Kidney (tissue), 14 donors: ENCODE data around the gene SORBS2. TPM values are rescaled to one million over a fixed set of nuclear protein-coding genes. Genes with fewer than 3 reads are reported as not detected.

Experiments used
- DNase-seq, 5 donors: peaks; one replicate each; pipeline ENCODE4 v3.0.0-alpha.2; 2013 to 2020
- FAIRE-seq: peaks from 2 replicates; lab custom pipeline; 2012; peaks lifted over from hg19 to GRCh38; lab: Jason Lieb, UNC
- H3K27ac ChIP-seq, 2 donors: one replicate each; pipeline ENCODE4 v1.7.0; 2013; ENCODE audit warnings: low read depth in 2 of 2, low read length in 2 of 2, inconsistent platforms in 1 of 2
- H3K27me3 ChIP-seq: one replicate; pipeline ENCODE4 v1.7.1; 2013; ENCODE audit warnings: low read length, inconsistent platforms; ENCODE audit not compliant: control insufficient read depth, insufficient read depth
- H3K36me3 ChIP-seq, 3 donors: one replicate each; pipeline versions ENCODE4 v1.7.0 to v1.7.1; 2013; ENCODE audit warnings: low read length in 3 of 3, control low read depth in 1 of 3, inconsistent platforms in 1 of 3; ENCODE audit not compliant: insufficient read depth in 3 of 3, control insufficient read depth in 2 of 3
- H3K4me1 ChIP-seq, 3 donors: one replicate each; pipeline versions ENCODE4 v1.7.0 to v1.7.1; 2013; ENCODE audit warnings: low read length in 3 of 3, inconsistent platforms in 1 of 3, low read depth in 1 of 3; ENCODE audit not compliant: control insufficient read depth in 2 of 3, insufficient read depth in 2 of 3
- H3K4me3 ChIP-seq, 3 donors: one replicate each; pipeline versions ENCODE4 v1.7.0 to v1.8.1; 2013; ENCODE audit warnings: low read length in 3 of 3, control low read depth in 1 of 3, inconsistent platforms in 1 of 3
- H3K9ac ChIP-seq, 3 donors: one replicate each; pipeline versions ENCODE4 v1.7.0 to v1.7.1; 2013; ENCODE audit warnings: low read length in 3 of 3, control low read depth in 1 of 3, inconsistent platforms in 1 of 3
- H3K9me3 ChIP-seq, 3 donors: one replicate each; pipeline versions ENCODE4 v1.7.0 to v1.7.1; 2013; ENCODE audit warnings: low read length in 3 of 3, control low read depth in 1 of 3, inconsistent platforms in 1 of 3; ENCODE audit not compliant: control insufficient read depth in 2 of 3, insufficient read depth in 1 of 3
- intact Hi-C: fragments of 100-400 bp; cut with DNase I; formaldehyde crosslinking; loops from one replicate; pipeline ENCODE4 v1.11.1; 2022
- polyA plus RNA-seq: library from polyadenylated mRNA; stranded (reverse); fragments of 350-450 nt; fragmentation: Illumina TruSeq; extraction: RNeasy Lipid Tissue Mini Kit (QIAGEN cat#74804); gene quantifications from one replicate; pipeline ENCODE4 v1.2.3, GENCODE V29; 2014; ENCODE audit warnings: low read depth, low replicate concordance; ENCODE audit not compliant: insufficient read depth
- total RNA-seq: library from RNA; stranded (reverse); fragmentation: NEBNext Ultra II Directional; extraction: Animal tissue kit (Norgen Biotek cat#: 25700); gene quantifications from one replicate; pipeline ENCODE4 v1.2.1, GENCODE V29; 2021
- TF ChIP-seq, protein P1 (sequence below): IDR thresholded peaks from 3 replicates; pipeline ENCODE4 v1.5.1; 2012; ENCODE audit warnings: mild to moderate bottlenecking, moderate library complexity, borderline replicate concordance; ENCODE audit not compliant: insufficient read depth; ENCODE audit errors: extremely low read depth
- donor health status: control.
- donor health status: control.
- donor health status: control.
- donor health status: control.
- donor health status: control.
- donor health status: DM: yes; HTN: yes; CAD: no.
- donor health status: Normal renal cell carcinoma (clear cell type).

SORBS2 gene
- total and polyA plus RNA-seq, 2 donors from 2014 or later, result 26.0 to 127 TPM

GRCh38 chr4:185592845-185593488 is 219.0 kb downstream of the SORBS2 start:
- no peaks in the 10 kb centered on the region for H3K9me3 ChIP-seq
- no peak overlapping the region for H3K4me3 ChIP-seq
- FAIRE-seq, result no peak
- no peak overlapping the region for H3K27ac ChIP-seq
- peaks cover 0 to 8% (median 8%) of the 10 kb centered on the region in 3 donors for H3K36me3 ChIP-seq
- no peak overlapping the region for H3K9ac ChIP-seq
- TF ChIP-seq, protein P1, sequence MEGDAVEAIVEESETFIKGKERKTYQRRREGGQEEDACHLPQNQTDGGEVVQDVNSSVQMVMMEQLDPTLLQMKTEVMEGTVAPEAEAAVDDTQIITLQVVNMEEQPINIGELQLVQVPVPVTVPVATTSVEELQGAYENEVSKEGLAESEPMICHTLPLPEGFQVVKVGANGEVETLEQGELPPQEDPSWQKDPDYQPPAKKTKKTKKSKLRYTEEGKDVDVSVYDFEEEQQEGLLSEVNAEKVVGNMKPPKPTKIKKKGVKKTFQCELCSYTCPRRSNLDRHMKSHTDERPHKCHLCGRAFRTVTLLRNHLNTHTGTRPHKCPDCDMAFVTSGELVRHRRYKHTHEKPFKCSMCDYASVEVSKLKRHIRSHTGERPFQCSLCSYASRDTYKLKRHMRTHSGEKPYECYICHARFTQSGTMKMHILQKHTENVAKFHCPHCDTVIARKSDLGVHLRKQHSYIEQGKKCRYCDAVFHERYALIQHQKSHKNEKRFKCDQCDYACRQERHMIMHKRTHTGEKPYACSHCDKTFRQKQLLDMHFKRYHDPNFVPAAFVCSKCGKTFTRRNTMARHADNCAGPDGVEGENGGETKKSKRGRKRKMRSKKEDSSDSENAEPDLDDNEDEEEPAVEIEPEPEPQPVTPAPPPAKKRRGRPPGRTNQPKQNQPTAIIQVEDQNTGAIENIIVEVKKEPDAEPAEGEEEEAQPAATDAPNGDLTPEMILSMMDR, result no peak
- H3K4me1 ChIP-seq, result peaks cover 0 to 4% (median 0%) of the 10 kb centered on the region in 3 donors
- peak in 1 of 5 donors; percentile 50 for DNase-seq
- intact Hi-C loops, result loop anchor here (10.0 kb wide), 1 partner anchor 118 kb away; the partner anchor contains the start of gene CCDC110
- no peaks in the 10 kb centered on the region for H3K27me3 ChIP-seq

DNA sequence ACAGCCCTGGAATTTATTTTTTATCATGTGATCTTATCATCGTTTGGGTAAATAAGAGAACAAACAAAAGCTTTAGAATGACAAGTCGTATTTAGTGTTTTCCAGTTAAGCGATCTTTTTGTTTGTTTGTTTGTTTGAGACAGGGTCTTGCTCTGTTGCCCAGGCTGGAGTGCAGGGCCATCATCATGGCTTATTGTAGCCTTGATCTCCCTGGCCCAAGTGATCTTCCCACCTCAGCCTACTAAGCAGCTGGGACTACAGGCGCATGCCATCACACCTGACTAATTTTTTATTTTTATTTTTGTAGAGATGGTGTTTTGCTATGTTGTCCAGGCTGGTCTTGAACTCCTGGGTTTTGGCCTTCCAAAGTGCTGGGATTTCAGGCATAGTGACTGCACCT is 219.6 kb downstream of the SORBS2 start:
- H3K27me3 ChIP-seq, result no peaks in the 10 kb centered on the region
- no peak overlapping the region for H3K27ac ChIP-seq
- intact Hi-C loops, result loop anchor here (10.0 kb wide), 1 partner anchor 118 kb away; the partner anchor contains the start of gene CCDC110
- H3K4me1 ChIP-seq, result peaks cover 0 to 4% (median 0%) of the 10 kb centered on the region in 3 donors
- H3K9me3 ChIP-seq, result no peaks in the 10 kb centered on the region
- H3K36me3 ChIP-seq, result peaks cover 0 to 13% (median 8%) of the 10 kb centered on the region in 3 donors
- H3K4me3 ChIP-seq, result no peak overlapping the region
- no peak overlapping the region for H3K9ac ChIP-seq
- FAIRE-seq, result no peak
- no peak for DNase-seq
- TF ChIP-seq, protein P1, result no peak

DNA sequence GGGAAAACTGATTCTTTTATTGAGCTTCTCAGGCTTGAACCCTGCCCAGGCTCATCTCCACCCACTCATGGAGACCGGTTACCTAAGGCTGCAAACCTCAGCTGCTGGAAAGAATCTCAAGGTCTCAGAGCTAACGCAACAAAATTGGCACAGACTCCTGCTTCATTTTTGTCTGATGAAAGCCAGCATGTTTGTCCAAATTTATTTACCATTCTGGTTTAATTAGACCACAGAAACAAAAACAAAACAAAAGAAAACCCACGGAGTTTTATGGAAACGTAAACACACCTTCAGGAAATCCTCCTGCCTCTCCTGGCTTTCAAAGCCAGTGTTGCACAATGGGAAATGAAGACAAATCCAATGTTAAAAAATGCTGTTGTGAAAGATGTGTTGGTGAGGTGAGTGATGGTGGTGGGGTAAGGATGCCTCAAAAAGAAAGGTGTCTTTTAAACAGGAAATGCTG is 220.3 kb downstream of the SORBS2 start:
- peaks cover 0 to 4% (median 0%) of the 10 kb centered on the region in 3 donors for H3K4me1 ChIP-seq
- no peak overlapping the region for H3K4me3 ChIP-seq
- H3K9ac ChIP-seq, result no peak overlapping the region
- intact Hi-C loops, result loop anchor here (10.0 kb wide), 1 partner anchor 117 kb away; the partner anchor contains the start of gene CCDC110
- FAIRE-seq, result no peak
- H3K36me3 ChIP-seq, result peaks cover 0 to 19% (median 8%) of the 10 kb centered on the region in 3 donors
- H3K9me3 ChIP-seq, result no peaks in the 10 kb centered on the region
- no peaks in the 10 kb centered on the region for H3K27me3 ChIP-seq
- no peak overlapping the region for H3K27ac ChIP-seq
- no peak for DNase-seq
- TF ChIP-seq, protein P1, result no peak
